ENCODE data around the gene KRT7.

KRT7 gene

GRCh38 chr12:52204095-52204930 is 28.7 kb upstream of the KRT7 start:
- no peak for FAIRE-seq
- no peak for TF ChIP-seq POLR2A (IDR thresholded peaks at IDR 0.05; ENCODE audit: low read depth, low read length)
- TF ChIP-seq POU2F2 (IDR thresholded peaks at IDR 0.05; ENCODE audit: low read depth, low read length), result no peak
- no peak for TF ChIP-seq POLR2AphosphoS5 (IDR thresholded peaks at IDR 0.05; ENCODE audit: low read depth, low read length)
- TF ChIP-seq PAX5 (IDR thresholded peaks at IDR 0.05; ENCODE audit: insufficient read depth, low read length, severe bottlenecking), result no peak
- TF ChIP-seq SPI1 (IDR thresholded peaks at IDR 0.05; ENCODE audit: low read depth, low read length), result no peak
- no peak for TF ChIP-seq TAF1 (IDR thresholded peaks at IDR 0.05; ENCODE audit: low read depth, low read length)
- DNase-seq (ENCODE audit: insufficient read length, low spot score), result no peak

DNA sequence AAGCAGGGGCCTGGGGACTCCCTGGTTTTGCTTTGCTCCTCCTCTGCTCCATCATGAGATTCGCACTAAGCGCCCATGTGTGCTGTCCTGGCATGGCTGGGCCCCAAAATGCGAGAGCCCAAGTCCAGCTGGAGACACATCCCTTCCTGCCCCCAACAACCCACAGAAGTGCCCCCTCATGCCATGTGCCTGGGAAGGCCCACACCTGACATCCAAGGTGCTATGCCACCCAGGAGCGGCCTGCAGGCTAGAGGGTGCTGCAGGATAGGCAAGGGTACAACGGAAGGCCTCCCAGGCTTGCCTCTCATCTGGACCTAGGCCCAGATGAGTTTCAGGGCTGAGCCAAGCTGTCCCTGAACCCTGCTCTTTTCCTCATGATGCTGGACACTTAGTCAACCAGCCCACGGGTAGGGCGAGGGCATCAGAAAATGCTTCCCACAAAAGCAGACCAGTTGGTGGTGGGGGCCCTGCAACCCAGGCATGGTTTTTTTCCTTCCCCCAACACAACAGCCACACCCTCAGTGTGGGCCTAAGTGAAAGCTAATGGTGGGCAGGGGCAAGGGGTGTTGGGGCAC is 28.0 kb upstream of the KRT7 start:
- FAIRE-seq (no peak), DNase-seq (ENCODE audit: insufficient read length, low spot score) (no peak)
- TF ChIP-seq SPI1 (IDR thresholded peaks at IDR 0.05; ENCODE audit: low read depth, low read length) (no peak), TAF1 (IDR thresholded peaks at IDR 0.05; ENCODE audit: low read depth, low read length) (no peak), PAX5 (IDR thresholded peaks at IDR 0.05; ENCODE audit: insufficient read depth, low read length, severe bottlenecking) (no peak), POLR2A (IDR thresholded peaks at IDR 0.05; ENCODE audit: low read depth, low read length) (no peak), POLR2AphosphoS5 (IDR thresholded peaks at IDR 0.05; ENCODE audit: low read depth, low read length) (no peak), POU2F2 (IDR thresholded peaks at IDR 0.05; ENCODE audit: low read depth, low read length) (no peak)

DNA sequence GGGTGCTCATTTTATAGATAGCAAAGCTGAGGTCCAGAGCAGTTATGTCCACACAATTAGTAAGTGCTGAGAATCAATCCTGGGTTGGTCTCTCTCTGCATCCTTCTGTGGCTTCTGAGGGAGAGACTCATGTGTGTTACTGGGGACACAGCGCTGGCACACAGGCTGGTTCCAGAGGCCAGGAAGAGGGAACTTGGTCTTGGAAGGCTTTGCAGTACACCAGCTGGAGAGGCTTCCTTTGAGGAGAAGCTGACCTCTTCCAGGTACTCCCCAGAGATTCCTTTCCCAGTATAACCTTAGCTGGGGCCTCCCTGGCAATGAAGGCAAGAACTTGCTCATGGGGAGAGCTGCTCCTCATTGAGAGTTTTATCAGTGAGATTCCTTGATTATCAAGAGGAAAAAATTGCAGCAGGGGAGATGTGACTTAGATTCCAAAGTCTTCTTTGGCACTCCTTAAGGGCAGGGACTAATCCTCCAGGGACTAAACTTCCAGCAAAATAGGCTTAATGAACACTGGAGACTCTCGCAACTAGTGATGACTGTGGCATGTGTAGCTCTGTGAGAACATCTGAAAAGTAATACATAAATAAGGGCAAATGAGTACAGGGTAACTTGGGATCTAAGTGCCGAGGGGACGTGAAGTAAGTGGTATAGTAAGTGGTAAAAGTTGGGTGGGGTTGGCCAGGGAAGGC is 27.3 kb upstream of the KRT7 start:
- no peak for FAIRE-seq
- no peak for DNase-seq (ENCODE audit: insufficient read length, low spot score)
- TF ChIP-seq POLR2AphosphoS5 (IDR thresholded peaks at IDR 0.05; ENCODE audit: low read depth, low read length), result no peak
- TF ChIP-seq POLR2A (IDR thresholded peaks at IDR 0.05; ENCODE audit: low read depth, low read length), result no peak
- no peak for TF ChIP-seq PAX5 (IDR thresholded peaks at IDR 0.05; ENCODE audit: insufficient read depth, low read length, severe bottlenecking)

GRCh38 chr12:52206304-52207040 is 26.6 kb upstream of the KRT7 start:
- FAIRE-seq (no peak), DNase-seq (ENCODE audit: insufficient read length, low spot score) (no peak)
- TF ChIP-seq PAX5 (IDR thresholded peaks at IDR 0.05; ENCODE audit: insufficient read depth, low read length, severe bottlenecking) (no peak), POU2F2 (IDR thresholded peaks at IDR 0.05; ENCODE audit: low read depth, low read length) (no peak), POLR2AphosphoS5 (IDR thresholded peaks at IDR 0.05; ENCODE audit: low read depth, low read length) (no peak), TAF1 (IDR thresholded peaks at IDR 0.05; ENCODE audit: low read depth, low read length) (no peak), POLR2A (IDR thresholded peaks at IDR 0.05; ENCODE audit: low read depth, low read length) (no peak)

DNA sequence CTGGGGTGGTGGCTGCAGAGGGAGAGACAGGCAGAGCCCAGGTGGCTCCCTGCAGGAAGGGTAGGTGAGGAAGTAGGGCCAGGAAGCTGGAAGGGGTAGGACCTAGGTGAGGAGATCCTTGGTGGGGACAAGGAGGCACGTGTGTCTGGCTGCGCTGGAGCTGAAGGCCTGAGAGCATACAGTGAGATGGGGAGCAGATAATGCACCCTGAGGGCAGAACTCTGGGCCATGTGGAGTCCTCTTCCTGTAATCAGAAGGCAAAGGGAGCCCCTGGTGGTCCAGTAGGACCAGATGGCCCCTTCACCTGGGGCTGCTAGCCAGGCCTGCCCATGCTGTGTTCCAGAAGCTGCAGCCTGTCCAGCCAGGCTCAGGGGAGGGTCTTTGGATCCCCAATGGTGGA is 25.9 kb upstream of the KRT7 start:
- FAIRE-seq, result no peak
- TF ChIP-seq POLR2A (IDR thresholded peaks at IDR 0.05; ENCODE audit: low read depth, low read length) (no peak), POLR2AphosphoS5 (IDR thresholded peaks at IDR 0.05; ENCODE audit: low read depth, low read length) (no peak), TAF1 (IDR thresholded peaks at IDR 0.05; ENCODE audit: low read depth, low read length) (no peak), PAX5 (IDR thresholded peaks at IDR 0.05; ENCODE audit: insufficient read depth, low read length, severe bottlenecking) (no peak), SPI1 (IDR thresholded peaks at IDR 0.05; ENCODE audit: low read depth, low read length) (no peak), POU2F2 (IDR thresholded peaks at IDR 0.05; ENCODE audit: low read depth, low read length) (no peak)

DNA sequence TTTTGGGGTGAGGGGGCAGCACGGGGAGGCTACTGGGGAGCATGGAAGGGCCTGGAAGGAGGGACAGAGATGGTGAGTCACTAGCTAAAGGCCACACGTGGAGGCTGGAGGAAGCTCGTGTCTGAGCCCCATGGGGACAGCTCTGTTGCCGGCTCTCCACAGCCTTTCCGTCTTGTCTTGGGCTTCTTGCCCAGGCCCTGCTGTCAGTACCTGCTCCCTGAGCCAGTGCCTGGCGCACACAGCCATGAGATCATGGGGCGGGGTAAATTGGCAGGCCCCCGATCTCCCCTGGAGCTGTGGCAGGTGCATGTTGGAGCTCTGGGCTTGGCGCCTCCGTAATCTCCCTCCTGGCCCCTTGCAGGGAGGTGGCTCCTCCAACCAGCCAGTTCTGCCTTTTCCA is 25.1 kb upstream of the KRT7 start:
- no peak for DNase-seq (ENCODE audit: insufficient read length, low spot score)
- no peak for FAIRE-seq
- TF ChIP-seq SPI1 (IDR thresholded peaks at IDR 0.05; ENCODE audit: low read depth, low read length) (no peak), POLR2AphosphoS5 (IDR thresholded peaks at IDR 0.05; ENCODE audit: low read depth, low read length) (no peak), PAX5 (IDR thresholded peaks at IDR 0.05; ENCODE audit: insufficient read depth, low read length, severe bottlenecking) (no peak), POLR2A (IDR thresholded peaks at IDR 0.05; ENCODE audit: low read depth, low read length) (no peak), POU2F2 (IDR thresholded peaks at IDR 0.05; ENCODE audit: low read depth, low read length) (no peak), TAF1 (IDR thresholded peaks at IDR 0.05; ENCODE audit: low read depth, low read length) (no peak)

More for the DNA sequence above, 25.9 kb upstream of the KRT7 start:
- no peak for DNase-seq (ENCODE audit: insufficient read length, low spot score)

DNA sequence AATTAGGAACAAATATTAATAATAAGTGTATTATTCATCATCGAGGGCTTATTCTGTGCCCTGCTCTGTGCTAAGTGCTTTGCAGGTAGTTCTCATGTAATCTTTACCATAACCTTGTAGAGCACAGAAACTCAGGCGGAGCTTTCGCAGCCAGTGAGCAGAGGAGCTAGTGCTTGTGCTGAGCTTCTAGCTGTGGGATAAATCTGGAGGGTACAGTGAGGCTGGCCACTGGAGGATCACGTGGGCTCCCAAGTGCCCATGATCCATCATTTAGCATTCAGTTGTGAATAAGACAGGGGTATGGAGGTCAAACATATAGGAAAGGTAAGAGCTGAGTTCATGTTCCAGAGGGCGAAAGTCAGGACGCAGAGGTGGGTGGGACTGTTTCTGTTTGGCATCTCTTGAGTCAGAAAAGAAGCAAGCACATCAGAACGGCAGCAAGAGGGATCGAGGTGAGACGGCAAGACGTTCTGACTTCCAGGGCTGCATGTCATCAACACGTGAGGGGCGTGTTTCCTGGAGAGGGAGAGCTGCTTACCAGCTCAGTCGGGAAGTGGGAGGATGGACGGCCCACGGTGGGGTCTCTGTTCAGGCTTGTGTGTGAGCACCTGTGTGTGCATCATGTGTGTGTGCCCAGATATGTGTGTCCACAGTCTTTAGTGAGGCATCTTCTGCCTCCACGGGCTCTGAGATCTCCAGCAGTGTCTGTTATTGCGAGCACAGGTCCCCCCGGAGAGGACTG is 24.4 kb upstream of the KRT7 start:
- no peak for TF ChIP-seq POU2F2 (IDR thresholded peaks at IDR 0.05; ENCODE audit: low read depth, low read length)
- no peak for TF ChIP-seq PAX5 (IDR thresholded peaks at IDR 0.05; ENCODE audit: insufficient read depth, low read length, severe bottlenecking)
- no peak for TF ChIP-seq POLR2AphosphoS5 (IDR thresholded peaks at IDR 0.05; ENCODE audit: low read depth, low read length)
- TF ChIP-seq TAF1 (IDR thresholded peaks at IDR 0.05; ENCODE audit: low read depth, low read length), result no peak
- TF ChIP-seq POLR2A (IDR thresholded peaks at IDR 0.05; ENCODE audit: low read depth, low read length), result no peak
- TF ChIP-seq SPI1 (IDR thresholded peaks at IDR 0.05; ENCODE audit: low read depth, low read length), result no peak
- no peak for DNase-seq (ENCODE audit: insufficient read length, low spot score)
- no peak for FAIRE-seq

DNA sequence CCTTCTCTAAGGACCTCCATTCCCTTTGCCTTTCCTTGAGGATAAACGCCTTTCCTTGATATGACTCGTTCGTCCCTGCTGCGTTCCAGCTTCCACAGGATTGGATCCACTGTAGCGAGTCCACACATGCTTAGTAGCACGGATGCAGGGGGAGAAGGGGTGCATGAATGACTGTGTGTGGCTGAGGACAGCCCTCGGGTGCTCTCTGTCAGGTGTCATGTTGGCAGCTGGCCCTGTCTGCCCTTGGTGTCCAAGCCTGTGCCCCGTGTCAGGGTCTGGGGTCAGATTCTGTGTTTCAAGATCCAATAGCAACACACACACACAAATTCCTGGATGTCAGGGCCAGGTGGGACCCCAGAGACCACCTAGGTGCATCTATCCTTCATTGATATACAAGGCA is 23.7 kb upstream of the KRT7 start:
- no peak for DNase-seq (ENCODE audit: insufficient read length, low spot score)
- TF ChIP-seq POU2F2 (IDR thresholded peaks at IDR 0.05; ENCODE audit: low read depth, low read length) (no peak), TAF1 (IDR thresholded peaks at IDR 0.05; ENCODE audit: low read depth, low read length) (no peak), PAX5 (IDR thresholded peaks at IDR 0.05; ENCODE audit: insufficient read depth, low read length, severe bottlenecking) (no peak), POLR2A (IDR thresholded peaks at IDR 0.05; ENCODE audit: low read depth, low read length) (no peak), POLR2AphosphoS5 (IDR thresholded peaks at IDR 0.05; ENCODE audit: low read depth, low read length) (no peak), SPI1 (IDR thresholded peaks at IDR 0.05; ENCODE audit: low read depth, low read length) (no peak)
- no peak for FAIRE-seq
